HepG2 (cell line): ENCODE data around the gene ZNF17. TPM values are rescaled to one million over a fixed set of nuclear protein-coding genes. Genes with fewer than 3 reads are reported as not detected.
A peak's percentile ranks its signal among the peaks of the same experiment; 100 is the strongest.

ENCODE experiments used
- ATAC-seq: fragments of 200-7000 bp; cut with Tn5 transposase; 3 replicates; pipeline ENCODE4 v1.9.1; 2020; ENCODE audit warnings: mild to moderate bottlenecking, moderate library complexity
- BruUV-seq: library from RNA; stranded (reverse); fragments of 400-500 nt; replicated peaks from 2 replicates; lab custom pipeline; 2021; lab: Mats Ljungman, UMichigan
- CTCF ChIA-PET: fragments of 300-600 bp; formaldehyde crosslinking; extraction: SDS; loops from one replicate; lab custom pipeline; 2021; ENCODE audit warnings: low total read pairs, inconsistent platforms, low intra/inter-chr PET ratio; lab: Yijun Ruan, JAX
- POLR2A ChIA-PET: fragments of 350-600 bp; sonication (Branson Sonifier 250); formaldehyde crosslinking; loops from one replicate; lab custom pipeline; 2020; ENCODE audit warnings: antibody characterized with exemption, inconsistent platforms; lab: Yijun Ruan, JAX
- DNase-seq: peaks from one replicate; pipeline ENCODE4 v3.0.0-alpha.2; 2015; ENCODE audit warnings: low spot score
- FAIRE-seq: peaks from 3 replicates; lab custom pipeline; 2011; peaks lifted over from hg19 to GRCh38; lab: Jason Lieb, UNC
- H2AFZ ChIP-seq: one replicate; pipeline ENCODE4 v1.6.1; 2011; ENCODE audit warnings: low read length, inconsistent platforms
- H3K27ac ChIP-seq: fragments of 300-600 bp; 3 replicates; pipeline ENCODE4 v1.8.0; 2011; ENCODE audit warnings: mixed run types, mild to moderate bottlenecking, mixed read lengths, low read length, inconsistent platforms; ENCODE audit not compliant: insufficient read depth; ENCODE audit errors: extremely low read length
- H3K27me3 ChIP-seq, 2 experiments: fragments of 200-600 bp in 1 of 2; 2 replicates in 1 of 2; 3 replicates in 1 of 2; pipeline versions ENCODE4 v1.6.0 to v1.8.0; 2011; ENCODE audit warnings: low read length in 2 of 2, mild to moderate bottlenecking in 2 of 2, moderate library complexity in 2 of 2, inconsistent platforms in 1 of 2; ENCODE audit not compliant: insufficient read depth in 2 of 2, control insufficient read depth in 1 of 2
- H3K36me3 ChIP-seq, 2 experiments: fragments of 200-600 bp in 1 of 2; replicated peaks in 1 of 2; 2 replicates in 1 of 2; 3 replicates in 1 of 2; pipeline versions ENCODE4 v1.5.1 to v1.8.0; 2011; ENCODE audit warnings: low read length in 2 of 2, inconsistent platforms in 1 of 2; ENCODE audit not compliant: insufficient read depth in 2 of 2, control insufficient read depth in 1 of 2
- H3K4me1 ChIP-seq: 2 replicates; pipeline ENCODE4 v1.5.1; 2012; ENCODE audit warnings: low read length, inconsistent platforms; ENCODE audit not compliant: insufficient read depth
- H3K4me2 ChIP-seq: 2 replicates; pipeline ENCODE4 v1.6.0; 2011; ENCODE audit warnings: low read depth, low read length, inconsistent platforms
- H3K4me3 ChIP-seq, 3 experiments: fragments of 200-600 bp in 1 of 3; sonication (generic), shearing (Covaris generic) in 1 of 3; replicated peaks in 1 of 3; 2 replicates each; pipeline ENCODE4 v1.5.1; 2011 to 2016; ENCODE audit warnings: low read length in 3 of 3, inconsistent platforms in 2 of 3, low read depth in 2 of 3, mild to moderate bottlenecking in 2 of 3, control low read depth in 1 of 3, mixed read lengths in 1 of 3; ENCODE audit not compliant: insufficient read depth in 1 of 3
- H3K79me2 ChIP-seq: one replicate; pipeline ENCODE4 v1.6.1; 2011; ENCODE audit warnings: low read length, inconsistent platforms; ENCODE audit not compliant: insufficient read depth
- H3K9ac ChIP-seq: 2 replicates; pipeline ENCODE4 v1.6.0; 2011; ENCODE audit warnings: mild to moderate bottlenecking, low read depth, low read length, inconsistent platforms; ENCODE audit not compliant: insufficient read depth
- H3K9me3 ChIP-seq: 2 replicates; pipeline ENCODE4 v1.5.1; 2012; ENCODE audit warnings: mild to moderate bottlenecking, low read length
- H4K20me1 ChIP-seq: 2 replicates; pipeline ENCODE4 v1.6.0; 2011; ENCODE audit warnings: inconsistent platforms, mild to moderate bottlenecking, low read length, moderate library complexity; ENCODE audit not compliant: insufficient read depth
- EEA1 ChIP-seq: sonication (generic); formaldehyde crosslinking; IDR thresholded peaks from 2 replicates; pipeline ENCODE4 v1.5.1; 2020; ENCODE audit warnings: mild to moderate bottlenecking, missing genetic modification reagents, borderline replicate concordance
- FOXK2 ChIP-seq: fragments of 450-650 bp; IDR thresholded peaks from 2 replicates; pipeline ENCODE4 v1.6.1; 2016
- KLF12 ChIP-seq: sonication (generic); formaldehyde crosslinking; IDR thresholded peaks from 2 replicates; pipeline ENCODE4 v1.4.0; 2020; ENCODE audit warnings: missing genetic modification reagents, borderline replicate concordance
- MEIS1 ChIP-seq: sonication (generic); formaldehyde crosslinking; IDR thresholded peaks from 2 replicates; pipeline ENCODE4 v1.9.0; 2021; ENCODE audit warnings: mild to moderate bottlenecking, missing genetic modification reagents, moderate library complexity, borderline replicate concordance
- MTA1 ChIP-seq: sonication (generic); formaldehyde crosslinking; IDR thresholded peaks from 2 replicates; pipeline ENCODE4 v1.4.0; 2020; ENCODE audit warnings: missing genetic modification reagents, mild to moderate bottlenecking, borderline replicate concordance
- MXI1 ChIP-seq: IDR thresholded peaks from 3 replicates; pipeline ENCODE4 v1.6.1; 2012; ENCODE audit warnings: low read depth, low read length, inconsistent platforms, borderline replicate concordance
- NAIF1 ChIP-seq: sonication (generic); formaldehyde crosslinking; IDR thresholded peaks from 2 replicates; pipeline ENCODE4 v1.5.0; 2020; ENCODE audit warnings: mild to moderate bottlenecking, missing genetic modification reagents, borderline replicate concordance
- NFRKB ChIP-seq: fragments of 450-650 bp; IDR thresholded peaks from 2 replicates; pipeline ENCODE4 v1.6.1; 2017
- SNAPC2 ChIP-seq: sonication (generic); formaldehyde crosslinking; IDR thresholded peaks from 2 replicates; pipeline ENCODE4 v1.8.1; 2022; ENCODE audit warnings: mild to moderate bottlenecking, missing genetic modification reagents
- SRF ChIP-seq: IDR thresholded peaks from 2 replicates; pipeline ENCODE4 v1.6.1; 2011; ENCODE audit warnings: mild to moderate bottlenecking, low read depth, low read length, moderate library complexity
- TBP ChIP-seq: sonication (generic); formaldehyde crosslinking; IDR thresholded peaks from 2 replicates; pipeline ENCODE4 v1.5.0; 2020; ENCODE audit warnings: missing genetic modification reagents
- TSC22D2 ChIP-seq: sonication (generic); formaldehyde crosslinking; IDR thresholded peaks from 2 replicates; pipeline ENCODE4 v1.5.1; 2020; ENCODE audit warnings: missing genetic modification reagents, mild to moderate bottlenecking, borderline replicate concordance
- ZNF224 ChIP-seq: sonication (generic); formaldehyde crosslinking; IDR thresholded peaks from 2 replicates; pipeline ENCODE4 v1.5.0; 2020; ENCODE audit warnings: mild to moderate bottlenecking, missing genetic modification reagents
- ZNF644 ChIP-seq: IDR thresholded peaks from 2 replicates; pipeline ENCODE4 v1.6.1; 2016; ENCODE audit warnings: low read depth
- ZNF709 ChIP-seq: sonication (generic); formaldehyde crosslinking; IDR thresholded peaks from 2 replicates; pipeline ENCODE4 v1.5.0; 2020; ENCODE audit warnings: mild to moderate bottlenecking, missing genetic modification reagents
- WGBS: methylation state at CpG from one replicate; pipeline ENCODE4 v1.1.6; 2017; ENCODE audit warnings: low lambda C conversion rate; 5-methylcytosine and 5-hydroxymethylcytosine counted together
- in situ Hi-C: cut with HindIII; loops from 2 replicates; pipeline ENCODE4 v1.10.0; 2017; ENCODE audit warnings: low pct_unique_long_range_greater_than_20kb; ENCODE audit not compliant: extremely low pct_ligation_motif_present
- intact Hi-C: fragments of 100-400 bp; cut with micrococcal nuclease; formaldehyde crosslinking; loops from one replicate; pipeline ENCODE4 v1.10.0; 2022; ENCODE audit not compliant: unreplicated experiment
- polyA plus RNA-seq, 8 experiments: library from polyadenylated mRNA; depleted of rRNA in 3 of 8; stranded (reverse) in 7 of 8; unstranded in 1 of 8; fragments of >200 nt; fragmentation: Illumina TruSeq in 4 of 8; extraction: Trizol in 4 of 8; gene quantifications; 2 replicates each; pipeline versions ENCODE4 v1.2.1 to v1.2.3, GENCODE V29; 2011 to 2016; ENCODE audit warnings: low read depth in 4 of 8, missing spikeins in 1 of 8, mixed read lengths in 1 of 8; ENCODE audit not compliant: insufficient read depth in 1 of 8
- total RNA-seq, 5 experiments: library from RNA; depleted of rRNA; stranded (reverse); fragments of >200 nt; fragmentation: Illumina TruSeq; extraction: Trizol; gene quantifications; 2 replicates each; pipeline ENCODE4 v1.2.3, GENCODE V29; 2016; ENCODE audit warnings: low read depth in 1 of 5
- TF ChIP-seq, protein P1 (sequence below): sonication (generic); formaldehyde crosslinking; IDR thresholded peaks from 2 replicates; pipeline ENCODE4 v1.4.0; 2020; ENCODE audit warnings: low read depth, mild to moderate bottlenecking, missing genetic modification reagents
- TF ChIP-seq, protein P2 (sequence below): sonication (generic); formaldehyde crosslinking; IDR thresholded peaks from 2 replicates; pipeline ENCODE4 v1.4.0; 2020; ENCODE audit warnings: missing genetic modification reagents
- TF ChIP-seq, protein P3 (sequence below): sonication (generic); formaldehyde crosslinking; conservative IDR thresholded peaks from 2 replicates; pipeline ENCODE4 v1.8.0; 2022; ENCODE audit warnings: mild to moderate bottlenecking, moderate library complexity, missing genetic modification reagents

The ZNF17 gene
- total and polyA plus RNA-seq, 2 of the 13 experiments (the other 11 are each of a cell fraction or from before 2014, with no cell fraction given): 3.7 to 10.1 TPM

GRCh38 chr19:57434386-57435061 is 23.6 kb downstream of the ZNF17 start:
- Histone ChIP-seq H3K36me3 (peaks cover 4 to 10% of the 10 kb centered on the region in 2 experiments), H3K27ac (peak overlapping the region; percentile 70), H3K79me2 (peaks cover 41% of the 10 kb centered on the region), H3K9me3 (no peaks in the 10 kb centered on the region), H2AFZ (peak overlapping the region; percentile 89), H3K27me3 (no peaks in the 10 kb centered on the region; a peak in 1 of 5 replicates), H3K4me1 (peaks cover 22% of the 10 kb centered on the region), H4K20me1 (peaks cover 4% of the 10 kb centered on the region; the same call in 1 of the 2 replicates), H3K4me2 (peak overlapping the region; percentile 78), H3K9ac (peak overlapping the region; percentile 80), H3K4me3 (peak overlapping the region; percentile 83 to 98 (median 88))
- no peak for DNase-seq
- no peak for FAIRE-seq
- intact Hi-C loops: loop anchor here (2.0 kb wide), 1 partner anchor 28 kb away; no protein-coding TSS in a partner anchor
- BruUV-seq: TSS peak; percentile 84
- ChIA-PET POLR2A (interaction anchor here (0.7 to 2.0 kb wide), 9 partner anchors 16 to 594 kb away, joined by 3 to 9 read pairs (median 3); partner anchors contain the start of genes PEG3, ZIM2, ZNF304 and ZNF419), CTCF (no interaction called here)
- in situ Hi-C loops: no loop called here
- WGBS: 41% methylated on average over 15 of the region's 15 CpGs
- peak; percentile 33 for ATAC-seq
- TF ChIP-seq, protein P1, sequence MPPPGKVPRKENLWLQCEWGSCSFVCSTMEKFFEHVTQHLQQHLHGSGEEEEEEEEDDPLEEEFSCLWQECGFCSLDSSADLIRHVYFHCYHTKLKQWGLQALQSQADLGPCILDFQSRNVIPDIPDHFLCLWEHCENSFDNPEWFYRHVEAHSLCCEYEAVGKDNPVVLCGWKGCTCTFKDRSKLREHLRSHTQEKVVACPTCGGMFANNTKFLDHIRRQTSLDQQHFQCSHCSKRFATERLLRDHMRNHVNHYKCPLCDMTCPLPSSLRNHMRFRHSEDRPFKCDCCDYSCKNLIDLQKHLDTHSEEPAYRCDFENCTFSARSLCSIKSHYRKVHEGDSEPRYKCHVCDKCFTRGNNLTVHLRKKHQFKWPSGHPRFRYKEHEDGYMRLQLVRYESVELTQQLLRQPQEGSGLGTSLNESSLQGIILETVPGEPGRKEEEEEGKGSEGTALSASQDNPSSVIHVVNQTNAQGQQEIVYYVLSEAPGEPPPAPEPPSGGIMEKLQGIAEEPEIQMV (CRISPR knock-in tag): no peak
- TF ChIP-seq NFRKB (no peak), ZNF644 (CRISPR knock-in tag) (0 out of 2 replicates have a peak, but pooled peaks have one; percentile 37), EEA1 (CRISPR knock-in tag) (no peak), TSC22D2 (0 out of 2 replicates have a peak, but pooled peaks have one; percentile 3), SRF (no peak), SNAPC2 (CRISPR knock-in tag) (no peak), NAIF1 (CRISPR knock-in tag) (no peak), ZNF709 (CRISPR knock-in tag) (no peak), MXI1 (no peak), MTA1 (CRISPR knock-in tag) (no peak), TBP (CRISPR knock-in tag) (0 out of 2 replicates have a peak, but pooled peaks have one; percentile 57), MEIS1 (CRISPR knock-in tag) (0 out of 2 replicates have a peak, but pooled peaks have one; percentile 27), ZNF224 (no peak), KLF12 (CRISPR knock-in tag) (peak; percentile 1; the same call in 1 of the 2 replicates), FOXK2 (no peak)
- TF ChIP-seq, protein P2, sequence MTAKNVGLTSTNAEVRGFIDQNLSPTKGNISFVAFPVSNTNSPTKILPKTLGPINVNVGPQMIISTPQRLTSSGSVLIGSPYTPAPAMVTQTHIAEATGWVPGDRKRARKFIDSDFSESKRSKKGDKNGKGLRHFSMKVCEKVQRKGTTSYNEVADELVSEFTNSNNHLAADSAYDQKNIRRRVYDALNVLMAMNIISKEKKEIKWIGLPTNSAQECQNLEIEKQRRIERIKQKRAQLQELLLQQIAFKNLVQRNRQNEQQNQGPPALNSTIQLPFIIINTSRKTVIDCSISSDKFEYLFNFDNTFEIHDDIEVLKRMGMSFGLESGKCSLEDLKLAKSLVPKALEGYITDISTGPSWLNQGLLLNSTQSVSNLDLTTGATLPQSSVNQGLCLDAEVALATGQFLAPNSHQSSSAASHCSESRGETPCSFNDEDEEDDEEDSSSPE (CRISPR knock-in tag): no peak
- TF ChIP-seq, protein P3, sequence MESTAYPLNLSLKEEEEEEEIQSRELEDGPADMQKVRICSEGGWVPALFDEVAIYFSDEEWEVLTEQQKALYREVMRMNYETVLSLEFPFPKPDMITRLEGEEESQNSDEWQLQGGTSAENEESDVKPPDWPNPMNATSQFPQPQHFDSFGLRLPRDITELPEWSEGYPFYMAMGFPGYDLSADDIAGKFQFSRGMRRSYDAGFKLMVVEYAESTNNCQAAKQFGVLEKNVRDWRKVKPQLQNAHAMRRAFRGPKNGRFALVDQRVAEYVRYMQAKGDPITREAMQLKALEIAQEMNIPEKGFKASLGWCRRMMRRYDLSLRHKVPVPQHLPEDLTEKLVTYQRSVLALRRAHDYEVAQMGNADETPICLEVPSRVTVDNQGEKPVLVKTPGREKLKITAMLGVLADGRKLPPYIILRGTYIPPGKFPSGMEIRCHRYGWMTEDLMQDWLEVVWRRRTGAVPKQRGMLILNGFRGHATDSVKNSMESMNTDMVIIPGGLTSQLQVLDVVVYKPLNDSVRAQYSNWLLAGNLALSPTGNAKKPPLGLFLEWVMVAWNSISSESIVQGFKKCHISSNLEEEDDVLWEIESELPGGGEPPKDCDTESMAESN (CRISPR knock-in tag): 0 out of 2 replicates have a peak, but pooled peaks have one; percentile 34
